Left ventricle myocardium inferior (tissue), 1 donor: ENCODE data around the gene ABHD8. TPM values are rescaled to one million over a fixed set of nuclear protein-coding genes. Genes with fewer than 3 reads are reported as not detected.

ENCODE experiments used
- DNase-seq: peaks from one replicate; pipeline ENCODE4 v3.0.0-alpha.2; 2020
- H3K27ac ChIP-seq: fragments of 200-600 bp; replicated peaks from 2 replicates; pipeline ENCODE4 v1.8.0; 2021
- H3K27me3 ChIP-seq: fragments of 200-600 bp; 2 replicates; pipeline ENCODE4 v1.8.0; 2021; ENCODE audit warnings: low read depth
- H3K36me3 ChIP-seq: fragments of 200-600 bp; 2 replicates; pipeline ENCODE4 v1.8.0; 2021
- H3K4me1 ChIP-seq: fragments of 200-600 bp; 2 replicates; pipeline ENCODE4 v1.8.0; 2021
- H3K4me3 ChIP-seq: fragments of 200-600 bp; 2 replicates; pipeline ENCODE4 v1.8.0; 2021; ENCODE audit warnings: mild to moderate bottlenecking, moderate library complexity
- H3K9me3 ChIP-seq: fragments of 200-600 bp; replicated peaks from 2 replicates; pipeline ENCODE4 v1.8.0; 2021
- CTCF ChIP-seq: fragments of 200-600 bp; IDR thresholded peaks from 2 replicates; pipeline ENCODE4 v1.8.0; 2021; ENCODE audit warnings: antibody characterized with exemption, mild to moderate bottlenecking, borderline replicate concordance
- intact Hi-C: fragments of 100-400 bp; cut with micrococcal nuclease; formaldehyde crosslinking; loops from one replicate; pipeline ENCODE4 v1.11.0; 2022
- total RNA-seq: library from RNA; stranded (reverse); fragmentation: NEBNext Ultra II Directional; extraction: Animal tissue kit (Norgen Biotek cat#: 25700); gene quantifications from one replicate; pipeline ENCODE4 v1.2.1, GENCODE V29; 2021
- donor health status: DM: no; HTN: yes; CAD: no; lungs with severe emphysema.

The ABHD8 gene
- total RNA-seq, 1 donor from 2014 or later = 11.7 TPM

- peak overlapping the region; percentile 90 for H3K27ac ChIP-seq
- no peak overlapping the region for H3K4me3 ChIP-seq
- no peak for TF ChIP-seq CTCF
- H3K27me3 ChIP-seq = no peaks in the 10 kb centered on the region
- peaks cover 24% of the 10 kb centered on the region for H3K36me3 ChIP-seq
- peaks cover 36% of the 10 kb centered on the region for H3K4me1 ChIP-seq
- intact Hi-C loops = no loop called here
- no peaks in the 10 kb centered on the region for H3K9me3 ChIP-seq
- no peak for DNase-seq
Observed at GRCh38 chr19:17266026-17266425, 37.2 kb downstream of the ABHD8 start.

- peak; percentile 52 for DNase-seq
- peaks cover 36% of the 10 kb centered on the region for H3K4me1 ChIP-seq
Observed at GRCh38 chr19:17264641-17264979, 38.6 kb downstream of the ABHD8 start, which contains the start of gene USHBP1. Gene USHBP1, minus strand, starts transcription at chr19:17264745. Its CDS starts 446 bp downstream, at chr19:17264299.

GRCh38 chr19:17263712-17264640, 39.2 kb downstream of the ABHD8 start:
- H3K4me3 ChIP-seq = peak overlapping the region; percentile 71
- no peaks in the 10 kb centered on the region for H3K27me3 ChIP-seq
- H3K4me1 ChIP-seq = peaks cover 36% of the 10 kb centered on the region
- H3K27ac ChIP-seq = peak overlapping the region; percentile 90
- H3K36me3 ChIP-seq = peaks cover 12% of the 10 kb centered on the region
- intact Hi-C loops = no loop called here
- no peak for TF ChIP-seq CTCF
- peaks cover 12% of the 10 kb centered on the region for H3K9me3 ChIP-seq
- DNase-seq = no peak

More at GRCh38 chr19:17264641-17264979, 38.6 kb downstream of the ABHD8 start, which contains the start of gene USHBP1:
- peak within 1 kb of the TSS; percentile 71 for H3K4me3 ChIP-seq
- peak within 1 kb of the TSS; percentile 90 for H3K27ac ChIP-seq
- H3K36me3 ChIP-seq = peaks cover 14% of the 10 kb centered on the region
- TF ChIP-seq CTCF = no peak
- intact Hi-C loops = no loop called here
- H3K27me3 ChIP-seq = no peaks in the 10 kb centered on the region
- peaks cover 5% of the 10 kb centered on the region for H3K9me3 ChIP-seq

GRCh38 chr19:17262557-17262956, 40.7 kb downstream of the ABHD8 start:
- peak overlapping the region; percentile 90 for H3K27ac ChIP-seq
- H3K4me1 ChIP-seq = peaks cover 23% of the 10 kb centered on the region
- no peaks in the 10 kb centered on the region for H3K27me3 ChIP-seq
- H3K9me3 ChIP-seq = peaks cover 13% of the 10 kb centered on the region
- peaks cover 16% of the 10 kb centered on the region for H3K36me3 ChIP-seq
- no peak for DNase-seq
- intact Hi-C loops = no loop called here
- TF ChIP-seq CTCF = no peak
- H3K4me3 ChIP-seq = peak overlapping the region; percentile 71

GRCh38 chr19:17260842-17261325, 42.3 kb downstream of the ABHD8 start:
- intact Hi-C loops = no loop called here
- TF ChIP-seq CTCF = peak; percentile 92
- peaks cover 15% of the 10 kb centered on the region for H3K4me1 ChIP-seq
- no peaks in the 10 kb centered on the region for H3K27me3 ChIP-seq
- peak overlapping the region; percentile 1 for H3K4me3 ChIP-seq
- DNase-seq = peak; percentile 78
- peaks cover 16% of the 10 kb centered on the region for H3K36me3 ChIP-seq
- no peak overlapping the region for H3K27ac ChIP-seq
- peaks cover 13% of the 10 kb centered on the region for H3K9me3 ChIP-seq
